DOHH2 (cell line): ENCODE results near the gene ORMDL1.

Experiments
- EZH2phosphoT487 ChIP-seq: fragments of 200-600 bp; sonication (generic); IDR thresholded peaks from 2 replicates; pipeline ENCODE4 v1.6.1; 2017; ENCODE audit warnings: borderline replicate concordance, mild to moderate bottlenecking, antibody characterized with exemption, low read length, moderate library complexity, mixed read lengths
- TF ChIP-seq, protein P1 (sequence below): fragments of 200-600 bp; sonication (generic); IDR thresholded peaks from one replicate; pipeline ENCODE4 v1.5.1; 2014; ENCODE audit warnings: antibody characterized with exemption, mild to moderate bottlenecking, low read depth, low read length; ENCODE audit not compliant: poor library complexity, severe bottlenecking

DNA sequence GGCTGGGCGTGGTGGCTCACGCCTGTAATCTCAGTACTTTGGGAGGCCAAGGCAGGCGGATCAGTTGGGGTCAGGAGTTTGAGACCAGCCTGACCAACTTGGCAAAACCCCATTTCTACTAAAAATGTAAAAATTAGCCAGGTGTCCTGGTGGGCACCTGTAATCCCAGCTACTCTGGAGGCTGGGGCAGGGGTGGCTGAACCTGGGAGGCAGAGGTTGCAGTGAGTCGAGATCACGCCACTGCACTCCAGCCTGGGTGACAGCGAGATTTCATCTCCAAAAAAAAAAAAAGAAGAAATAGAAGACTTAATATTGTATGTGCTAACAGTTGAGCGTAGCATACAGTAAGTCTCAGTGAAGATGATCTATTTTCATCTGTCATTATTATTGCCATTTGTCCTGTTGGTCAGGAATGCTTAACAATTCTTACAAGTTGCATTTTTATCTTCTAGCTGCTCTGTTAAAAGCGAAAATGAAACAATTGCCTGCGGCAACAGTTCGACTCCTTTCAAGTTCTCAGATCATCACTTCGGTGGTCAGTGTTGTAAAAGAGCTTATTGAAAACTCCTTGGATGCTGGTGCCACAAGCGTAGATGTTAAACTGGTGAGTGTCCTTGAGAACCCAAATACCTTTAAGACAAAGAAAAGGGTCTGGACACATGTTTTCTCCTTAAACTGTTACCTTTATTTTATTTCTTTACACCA lies 7.4 kb upstream of the ORMDL1 start:
- TF ChIP-seq, protein P1, sequence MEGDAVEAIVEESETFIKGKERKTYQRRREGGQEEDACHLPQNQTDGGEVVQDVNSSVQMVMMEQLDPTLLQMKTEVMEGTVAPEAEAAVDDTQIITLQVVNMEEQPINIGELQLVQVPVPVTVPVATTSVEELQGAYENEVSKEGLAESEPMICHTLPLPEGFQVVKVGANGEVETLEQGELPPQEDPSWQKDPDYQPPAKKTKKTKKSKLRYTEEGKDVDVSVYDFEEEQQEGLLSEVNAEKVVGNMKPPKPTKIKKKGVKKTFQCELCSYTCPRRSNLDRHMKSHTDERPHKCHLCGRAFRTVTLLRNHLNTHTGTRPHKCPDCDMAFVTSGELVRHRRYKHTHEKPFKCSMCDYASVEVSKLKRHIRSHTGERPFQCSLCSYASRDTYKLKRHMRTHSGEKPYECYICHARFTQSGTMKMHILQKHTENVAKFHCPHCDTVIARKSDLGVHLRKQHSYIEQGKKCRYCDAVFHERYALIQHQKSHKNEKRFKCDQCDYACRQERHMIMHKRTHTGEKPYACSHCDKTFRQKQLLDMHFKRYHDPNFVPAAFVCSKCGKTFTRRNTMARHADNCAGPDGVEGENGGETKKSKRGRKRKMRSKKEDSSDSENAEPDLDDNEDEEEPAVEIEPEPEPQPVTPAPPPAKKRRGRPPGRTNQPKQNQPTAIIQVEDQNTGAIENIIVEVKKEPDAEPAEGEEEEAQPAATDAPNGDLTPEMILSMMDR = no peak
- no peak for TF ChIP-seq EZH2phosphoT487
